DND-41 (cell line): Measurements from ENCODE around the gene PRDM9.

Source experiments
- ATAC-seq: fragments of 200-7000 bp; cut with Tn5 transposase; 3 replicates; pipeline ENCODE4 v1.9.1; 2021; ENCODE audit warnings: low read depth; ENCODE audit not compliant: insufficient read depth
- DNase-seq: peaks from one replicate; pipeline ENCODE4 v3.0.0-alpha.2; 2020
- H2AFZ ChIP-seq: 2 replicates; pipeline ENCODE4 v1.6.0; 2012; ENCODE audit warnings: low read depth, low read length
- H3K27ac ChIP-seq: 2 replicates; pipeline ENCODE4 v1.5.1; 2012; ENCODE audit warnings: low read length, inconsistent platforms
- H3K27me3 ChIP-seq: fragments of 200-600 bp; sonication (generic); 2 replicates; pipeline ENCODE4 v1.6.0; 2012; ENCODE audit warnings: low read length, mild to moderate bottlenecking, inconsistent platforms; ENCODE audit not compliant: insufficient read depth, poor library complexity
- H3K36me3 ChIP-seq: 2 replicates; pipeline ENCODE4 v1.5.1; 2012; ENCODE audit warnings: low read length, inconsistent platforms; ENCODE audit not compliant: insufficient read depth
- H3K4me1 ChIP-seq: 2 replicates; pipeline ENCODE4 v1.5.1; 2012; ENCODE audit warnings: mild to moderate bottlenecking, low read length; ENCODE audit not compliant: insufficient read depth
- H3K4me2 ChIP-seq: 2 replicates; pipeline ENCODE4 v1.6.0; 2012; ENCODE audit warnings: mild to moderate bottlenecking, moderate library complexity, low read length, inconsistent platforms; ENCODE audit not compliant: insufficient read depth
- H3K4me3 ChIP-seq, 2 experiments: fragments of 200-600 bp in 1 of 2; shearing (Covaris generic) in 1 of 2; 2 replicates each; pipeline ENCODE4 v1.5.1; 2012 to 2016; ENCODE audit warnings: inconsistent platforms in 2 of 2, low read length in 2 of 2, mild to moderate bottlenecking in 2 of 2, low read depth in 1 of 2, moderate library complexity in 1 of 2
- H3K79me2 ChIP-seq: 2 replicates; pipeline ENCODE4 v1.6.0; 2012; ENCODE audit warnings: low read length, inconsistent platforms; ENCODE audit not compliant: insufficient read depth
- H3K9ac ChIP-seq: 2 replicates; pipeline ENCODE4 v1.6.0; 2012; ENCODE audit warnings: low read depth, mild to moderate bottlenecking, inconsistent platforms, low read length, moderate library complexity
- H3K9me3 ChIP-seq: 2 replicates; pipeline ENCODE4 v1.5.1; 2012; ENCODE audit warnings: low read length, moderate library complexity, mild to moderate bottlenecking, inconsistent platforms; ENCODE audit not compliant: insufficient read depth, severe bottlenecking
- H4K20me1 ChIP-seq: 2 replicates; pipeline ENCODE4 v1.6.0; 2012; ENCODE audit warnings: low read length; ENCODE audit not compliant: insufficient read depth
- EZH2 ChIP-seq: IDR thresholded peaks from 3 replicates; pipeline ENCODE4 v1.6.1; 2012; ENCODE audit warnings: borderline replicate concordance, low read depth, mild to moderate bottlenecking, moderate library complexity, low read length, inconsistent platforms; ENCODE audit not compliant: severe bottlenecking
- TF ChIP-seq, protein P1 (sequence below): IDR thresholded peaks from 2 replicates; pipeline ENCODE4 v1.5.1; 2012; ENCODE audit warnings: borderline replicate concordance, low read length, moderate library complexity, mild to moderate bottlenecking; ENCODE audit not compliant: poor library complexity, severe bottlenecking; ENCODE audit errors: extremely low read depth

The PRDM9 gene

DNA sequence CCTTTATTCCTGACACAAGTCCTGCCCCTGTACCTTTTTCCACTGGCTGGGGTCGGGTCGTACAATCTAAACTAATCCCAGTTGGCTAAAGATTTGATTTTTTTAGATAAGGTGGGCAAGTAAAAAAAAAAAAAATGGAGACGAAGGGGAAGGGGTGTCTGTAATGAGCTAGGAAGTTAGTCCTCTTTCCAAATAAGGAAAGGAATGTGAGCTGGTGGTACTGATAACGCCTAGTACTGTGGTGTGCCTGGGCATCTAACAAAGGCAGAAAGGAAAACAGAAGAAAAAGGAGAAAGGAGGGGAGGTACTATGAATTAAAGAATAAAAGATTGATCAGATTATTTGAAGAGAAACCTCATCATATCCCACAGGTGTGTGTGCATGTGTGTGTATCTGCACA is 21.3 kb downstream of the PRDM9 start:
- Histone ChIP-seq H3K4me1 (no peaks in the 10 kb centered on the region), H3K36me3 (no peaks in the 10 kb centered on the region), H4K20me1 (no peaks in the 10 kb centered on the region), H3K27me3 (no peaks in the 10 kb centered on the region), H2AFZ (no peak overlapping the region), H3K9me3 (no peaks in the 10 kb centered on the region), H3K79me2 (no peaks in the 10 kb centered on the region), H3K9ac (no peak overlapping the region), H3K4me3 (no peak overlapping the region), H3K4me2 (no peak overlapping the region), H3K27ac (no peak overlapping the region)
- TF ChIP-seq, protein P1, sequence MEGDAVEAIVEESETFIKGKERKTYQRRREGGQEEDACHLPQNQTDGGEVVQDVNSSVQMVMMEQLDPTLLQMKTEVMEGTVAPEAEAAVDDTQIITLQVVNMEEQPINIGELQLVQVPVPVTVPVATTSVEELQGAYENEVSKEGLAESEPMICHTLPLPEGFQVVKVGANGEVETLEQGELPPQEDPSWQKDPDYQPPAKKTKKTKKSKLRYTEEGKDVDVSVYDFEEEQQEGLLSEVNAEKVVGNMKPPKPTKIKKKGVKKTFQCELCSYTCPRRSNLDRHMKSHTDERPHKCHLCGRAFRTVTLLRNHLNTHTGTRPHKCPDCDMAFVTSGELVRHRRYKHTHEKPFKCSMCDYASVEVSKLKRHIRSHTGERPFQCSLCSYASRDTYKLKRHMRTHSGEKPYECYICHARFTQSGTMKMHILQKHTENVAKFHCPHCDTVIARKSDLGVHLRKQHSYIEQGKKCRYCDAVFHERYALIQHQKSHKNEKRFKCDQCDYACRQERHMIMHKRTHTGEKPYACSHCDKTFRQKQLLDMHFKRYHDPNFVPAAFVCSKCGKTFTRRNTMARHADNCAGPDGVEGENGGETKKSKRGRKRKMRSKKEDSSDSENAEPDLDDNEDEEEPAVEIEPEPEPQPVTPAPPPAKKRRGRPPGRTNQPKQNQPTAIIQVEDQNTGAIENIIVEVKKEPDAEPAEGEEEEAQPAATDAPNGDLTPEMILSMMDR = no peak
- no peak for TF ChIP-seq EZH2
- no peak for DNase-seq
- no peak for ATAC-seq

DNA sequence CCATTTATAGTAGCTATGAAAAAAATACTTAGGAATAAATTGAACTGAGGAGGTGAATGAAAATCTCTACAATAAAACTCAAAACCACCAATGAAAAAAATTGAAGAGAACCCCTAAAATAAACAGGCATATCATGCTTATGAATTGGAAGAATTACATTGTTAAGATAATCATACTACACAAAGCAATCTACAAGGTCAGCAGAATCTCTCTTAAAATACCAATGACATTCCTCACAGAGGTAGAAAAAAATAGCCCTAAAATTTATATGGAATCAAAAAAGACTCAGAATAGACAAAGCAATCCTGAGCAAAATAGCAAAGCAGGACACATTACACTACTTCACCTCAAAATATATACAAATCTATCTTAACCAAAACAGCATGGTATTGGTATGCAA is 23.2 kb downstream of the PRDM9 start:
- H3K4me1 ChIP-seq = no peaks in the 10 kb centered on the region

DNA sequence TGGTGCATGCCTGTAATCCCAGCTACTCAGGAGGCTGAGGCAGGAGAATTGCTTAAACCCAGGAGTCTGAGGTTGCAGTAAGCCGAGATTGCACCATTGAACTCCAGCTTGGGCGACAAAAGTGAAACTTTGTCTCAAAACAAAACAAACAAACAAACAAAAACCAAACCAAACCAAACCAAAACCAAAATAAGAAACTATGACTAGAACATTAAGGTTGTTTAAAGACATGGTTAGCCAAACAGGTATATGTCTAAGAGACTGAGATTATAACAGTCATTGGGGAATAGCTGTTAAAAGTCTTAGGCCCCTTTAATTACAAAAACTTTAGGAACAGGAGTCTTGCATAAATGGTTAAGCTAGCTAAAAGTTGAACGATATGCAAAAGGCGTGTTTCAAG is 63.6 kb downstream of the PRDM9 start:
- TF ChIP-seq, protein P1 = no peak
- TF ChIP-seq EZH2 = no peak
- Histone ChIP-seq H4K20me1 (no peaks in the 10 kb centered on the region), H3K27ac (no peak overlapping the region), H3K79me2 (no peaks in the 10 kb centered on the region), H2AFZ (no peak overlapping the region), H3K9ac (no peak overlapping the region), H3K9me3 (peaks cover 3% of the 10 kb centered on the region), H3K4me2 (no peak overlapping the region), H3K27me3 (no peaks in the 10 kb centered on the region), H3K4me3 (no peak overlapping the region), H3K4me1 (no peaks in the 10 kb centered on the region), H3K36me3 (no peaks in the 10 kb centered on the region)
- no peak for DNase-seq
- no peak for ATAC-seq

More for the DNA sequence above, 23.2 kb downstream of the PRDM9 start:
- no peaks in the 10 kb centered on the region for H3K27me3 ChIP-seq
- DNase-seq (no peak), ATAC-seq (no peak)
- TF ChIP-seq, protein P1 = no peak
- no peak for TF ChIP-seq EZH2
- H3K4me3 ChIP-seq = no peak overlapping the region
- H3K79me2 ChIP-seq = no peaks in the 10 kb centered on the region
- H3K9me3 ChIP-seq = no peaks in the 10 kb centered on the region
- H4K20me1 ChIP-seq = no peaks in the 10 kb centered on the region
- no peak overlapping the region for H3K9ac ChIP-seq
- H3K4me2 ChIP-seq = no peak overlapping the region
- H2AFZ ChIP-seq = no peak overlapping the region
- H3K36me3 ChIP-seq = no peaks in the 10 kb centered on the region
- H3K27ac ChIP-seq = no peak overlapping the region
